NCI-H1048 (cell line): ENCODE data around the gene GALNT6.

Experiments used
- DNase-seq: peaks from one replicate; lab custom pipeline; 2025; lab: John Stamatoyannopoulos, UW

The GALNT6 gene

GRCh38 chr12:51381226-51382079 is 9.8 kb downstream of the GALNT6 start:
- DNase-seq, result no peak

GRCh38 chr12:51379571-51379970 is 11.6 kb downstream of the GALNT6 start:
- DNase-seq, result no peak

GRCh38 chr12:51378749-51379148 is 12.5 kb downstream of the GALNT6 start:
- no peak for DNase-seq

- DNase-seq, result no peak
Observed at GRCh38 chr12:51377099-51377984, 13.9 kb downstream of the GALNT6 start.

- DNase-seq, result no peak
Observed at GRCh38 chr12:51374856-51375255, 16.4 kb downstream of the GALNT6 start.

- DNase-seq, result no peak
Observed at GRCh38 chr12:51374361-51374760, 16.8 kb downstream of the GALNT6 start.

- DNase-seq, result no peak
Observed at GRCh38 chr12:51373187-51373586, 18.0 kb downstream of the GALNT6 start.

- no peak for DNase-seq
Observed at GRCh38 chr12:51372021-51372420, 19.2 kb downstream of the GALNT6 start.

- DNase-seq, result no peak
Observed at GRCh38 chr12:51371295-51371953, 19.8 kb downstream of the GALNT6 start.

GRCh38 chr12:51370667-51371066 is 20.5 kb downstream of the GALNT6 start:
- DNase-seq, result no peak

GRCh38 chr12:51369581-51369980 is 21.6 kb downstream of the GALNT6 start:
- no peak for DNase-seq

- DNase-seq, result no peak
Observed at GRCh38 chr12:51368640-51369517, 22.3 kb downstream of the GALNT6 start.

- DNase-seq, result no peak
Observed at GRCh38 chr12:51365276-51365675, 25.9 kb downstream of the GALNT6 start.

- no peak for DNase-seq
Observed at GRCh38 chr12:51364001-51364400, 27.2 kb downstream of the GALNT6 start.

GRCh38 chr12:51362747-51363342 is 28.4 kb downstream of the GALNT6 start:
- DNase-seq, result no peak

GRCh38 chr12:51362307-51362706 is 28.9 kb downstream of the GALNT6 start:
- no peak for DNase-seq

GRCh38 chr12:51361161-51362016 is 29.8 kb downstream of the GALNT6 start:
- no peak for DNase-seq

- DNase-seq, result no peak
Observed at GRCh38 chr12:51360315-51360714, 30.9 kb downstream of the GALNT6 start.

GRCh38 chr12:51359851-51360250 is 31.4 kb downstream of the GALNT6 start:
- DNase-seq, result no peak

GRCh38 chr12:51358496-51358895 is 32.7 kb downstream of the GALNT6 start:
- no peak for DNase-seq
